ENCODE data around the gene PRDM16. TPM values are rescaled to one million over a fixed set of nuclear protein-coding genes. Genes with fewer than 3 reads are reported as not detected.
"Not testable (repeated sequence)": the region's sequence is repeated elsewhere in the genome, so short reads cannot be mapped to it uniquely, and the experiment has no call there.

PRDM16 gene
- polyA plus RNA-seq, 10 donors = 0.47 to 1.5 (median 0.92) TPM

GRCh38 chr1:3159996-3160395, 91.0 kb downstream of the PRDM16 start:
- no peak for DNase-seq

DNA sequence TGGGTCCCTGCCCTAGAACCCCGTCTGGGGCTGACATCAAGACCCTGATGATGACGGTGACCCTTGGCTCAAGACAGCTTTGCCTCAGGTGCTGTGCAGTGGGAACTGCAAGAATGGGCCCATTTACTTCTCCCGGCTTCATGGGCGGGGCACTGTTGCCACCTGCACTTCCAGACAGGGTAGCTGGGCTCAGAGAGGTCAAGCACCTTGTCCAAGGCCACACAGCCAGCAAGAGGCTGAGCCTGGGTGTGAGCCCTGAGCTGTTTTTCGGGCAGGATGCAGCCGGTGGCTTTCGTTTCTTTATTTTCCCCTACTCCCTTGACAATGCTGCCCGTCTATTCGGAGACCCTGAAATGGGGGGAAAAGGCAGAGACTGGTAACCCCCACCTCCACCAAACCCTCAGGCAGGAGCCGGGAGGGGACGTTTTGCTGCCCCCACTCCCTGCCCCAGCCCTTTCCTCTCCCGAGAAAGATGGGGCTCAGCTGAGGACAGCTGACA, 91.7 kb downstream of the PRDM16 start:
- no peak for DNase-seq

GRCh38 chr1:3161176-3161840, 92.3 kb downstream of the PRDM16 start:
- no peak for DNase-seq

- no peak for DNase-seq
Observed at GRCh38 chr1:3162322-3162882, 93.4 kb downstream of the PRDM16 start.

DNA sequence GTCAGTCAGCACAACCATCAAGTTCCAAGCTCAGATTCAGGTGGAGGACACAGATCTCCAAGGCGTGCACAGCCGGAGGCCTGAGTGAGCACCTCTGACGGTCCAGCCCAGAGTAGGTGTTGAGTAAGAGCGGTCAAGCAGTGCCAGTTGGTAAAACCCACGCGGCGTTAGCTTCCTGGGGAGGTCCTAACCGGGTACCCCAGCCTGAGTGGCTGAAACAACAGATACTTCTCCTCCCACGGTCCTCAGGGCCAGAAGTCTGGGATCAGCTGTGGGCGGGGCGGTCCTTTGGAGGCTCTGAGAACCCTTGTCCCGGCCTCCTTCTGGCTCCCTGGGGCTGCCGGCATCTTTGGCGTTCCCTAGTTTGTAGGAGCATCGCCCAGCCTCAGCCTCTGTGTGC, 94.4 kb downstream of the PRDM16 start:
- no peak for DNase-seq

- DNase-seq = no peak
Observed at GRCh38 chr1:3164671-3165070, 95.7 kb downstream of the PRDM16 start.

GRCh38 chr1:3165189-3165588, 96.2 kb downstream of the PRDM16 start:
- not testable (repeated sequence) for DNase-seq

GRCh38 chr1:3166206-3166918, 97.4 kb downstream of the PRDM16 start:
- no peak for DNase-seq

GRCh38 chr1:3167255-3167654, 98.3 kb downstream of the PRDM16 start:
- no peak for DNase-seq

DNA sequence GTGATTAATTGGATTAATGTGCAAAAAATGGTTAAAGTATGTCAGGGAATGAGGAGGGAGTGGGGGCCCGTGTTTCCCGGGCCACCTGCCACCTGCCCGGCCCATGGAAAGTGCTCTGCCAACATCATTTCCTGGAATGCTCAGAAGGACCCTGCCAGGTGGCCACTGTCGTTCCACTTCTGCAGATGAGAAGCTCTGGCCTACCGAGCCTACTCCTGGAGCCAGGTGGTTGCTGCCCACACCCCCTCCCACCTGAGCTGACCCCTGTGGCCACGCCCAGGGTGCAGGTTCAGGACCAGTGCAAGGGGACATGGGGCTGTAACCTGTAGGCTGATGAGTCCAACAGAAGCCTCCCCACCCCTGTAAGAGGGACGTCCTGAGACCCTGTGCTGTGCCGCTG, 99.7 kb downstream of the PRDM16 start:
- no peak for DNase-seq

DNA sequence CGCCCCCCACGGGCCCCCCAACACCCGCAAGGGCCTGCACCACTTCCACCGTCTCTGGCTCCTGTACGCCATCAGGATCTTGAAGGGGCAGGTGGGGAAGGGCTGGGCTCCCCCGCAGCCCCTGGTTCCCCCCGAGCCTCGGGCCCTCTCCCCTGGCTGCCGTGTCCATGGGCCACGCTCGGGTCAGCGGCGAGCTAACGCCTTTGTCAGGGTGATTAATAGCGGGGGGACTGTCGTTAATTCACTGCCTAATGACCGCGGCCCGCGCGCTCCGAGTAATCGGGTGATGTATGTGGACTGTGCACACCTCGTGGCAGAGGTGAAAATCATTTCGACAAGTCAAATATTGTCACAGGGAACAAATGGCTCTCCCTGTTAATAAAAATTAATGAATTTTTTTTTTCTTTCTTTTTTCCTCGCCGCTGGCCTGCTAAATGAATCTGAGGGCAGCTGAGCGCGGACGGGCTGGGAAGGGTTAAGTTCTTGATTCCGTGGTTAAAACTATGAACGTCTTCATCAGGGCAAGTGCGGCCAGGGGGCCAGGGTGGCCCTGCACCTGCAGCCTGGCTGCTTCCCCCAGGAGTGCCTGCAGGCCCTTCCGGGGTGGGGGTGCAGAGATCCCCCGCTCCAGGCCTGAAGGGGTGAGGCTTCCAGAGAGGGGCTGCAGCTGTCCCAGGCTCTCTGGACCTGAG, 100.8 kb downstream of the PRDM16 start:
- no peak for DNase-seq

DNA sequence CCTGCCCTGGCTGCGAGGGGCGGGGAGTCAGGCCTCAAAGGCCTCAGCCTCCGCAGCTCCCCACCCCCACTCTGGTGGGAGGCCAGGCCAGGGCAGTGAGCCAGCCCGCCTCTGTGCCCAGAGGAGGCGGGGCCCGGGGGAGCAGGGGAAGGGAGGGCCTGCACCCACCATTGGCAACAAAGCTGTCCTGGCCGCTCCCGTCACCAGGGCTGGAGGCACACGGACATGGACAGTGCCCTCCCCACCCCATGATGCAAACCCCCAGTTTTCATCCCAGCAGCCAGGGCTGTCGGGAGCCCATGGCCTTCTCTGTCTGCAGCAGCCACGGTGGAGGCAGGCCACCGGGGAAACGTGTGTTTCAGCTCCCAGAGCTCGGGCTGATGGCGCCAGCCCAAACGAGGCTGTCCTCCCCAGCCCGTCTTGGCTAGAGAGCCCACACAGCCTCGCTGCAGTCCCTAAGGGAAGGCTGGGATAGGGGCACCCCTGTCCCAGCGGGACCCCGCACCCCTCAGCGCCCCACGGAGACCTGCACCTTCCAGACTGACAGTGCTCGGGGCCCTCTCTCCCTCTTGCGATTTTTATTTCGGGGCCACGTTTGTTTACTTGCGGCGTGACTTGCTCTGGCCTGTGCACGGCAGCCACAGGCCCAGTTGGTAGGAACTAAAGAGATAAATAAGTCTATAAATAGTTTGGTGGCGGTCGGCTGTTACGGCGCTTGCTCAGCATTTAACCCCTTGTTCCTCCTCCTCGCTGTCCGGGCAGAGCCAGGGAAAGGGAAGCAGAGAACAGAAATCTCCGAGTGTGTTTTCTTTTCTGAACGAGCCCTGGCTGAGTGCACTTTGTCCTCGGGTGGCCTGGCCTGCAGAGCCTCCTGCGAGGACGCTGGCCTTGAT, 101.8 kb downstream of the PRDM16 start:
- peak; percentile 45 to 77 (median 65) for DNase-seq

- no peak for DNase-seq
Observed at GRCh38 chr1:3171761-3172160, 102.8 kb downstream of the PRDM16 start.

DNA sequence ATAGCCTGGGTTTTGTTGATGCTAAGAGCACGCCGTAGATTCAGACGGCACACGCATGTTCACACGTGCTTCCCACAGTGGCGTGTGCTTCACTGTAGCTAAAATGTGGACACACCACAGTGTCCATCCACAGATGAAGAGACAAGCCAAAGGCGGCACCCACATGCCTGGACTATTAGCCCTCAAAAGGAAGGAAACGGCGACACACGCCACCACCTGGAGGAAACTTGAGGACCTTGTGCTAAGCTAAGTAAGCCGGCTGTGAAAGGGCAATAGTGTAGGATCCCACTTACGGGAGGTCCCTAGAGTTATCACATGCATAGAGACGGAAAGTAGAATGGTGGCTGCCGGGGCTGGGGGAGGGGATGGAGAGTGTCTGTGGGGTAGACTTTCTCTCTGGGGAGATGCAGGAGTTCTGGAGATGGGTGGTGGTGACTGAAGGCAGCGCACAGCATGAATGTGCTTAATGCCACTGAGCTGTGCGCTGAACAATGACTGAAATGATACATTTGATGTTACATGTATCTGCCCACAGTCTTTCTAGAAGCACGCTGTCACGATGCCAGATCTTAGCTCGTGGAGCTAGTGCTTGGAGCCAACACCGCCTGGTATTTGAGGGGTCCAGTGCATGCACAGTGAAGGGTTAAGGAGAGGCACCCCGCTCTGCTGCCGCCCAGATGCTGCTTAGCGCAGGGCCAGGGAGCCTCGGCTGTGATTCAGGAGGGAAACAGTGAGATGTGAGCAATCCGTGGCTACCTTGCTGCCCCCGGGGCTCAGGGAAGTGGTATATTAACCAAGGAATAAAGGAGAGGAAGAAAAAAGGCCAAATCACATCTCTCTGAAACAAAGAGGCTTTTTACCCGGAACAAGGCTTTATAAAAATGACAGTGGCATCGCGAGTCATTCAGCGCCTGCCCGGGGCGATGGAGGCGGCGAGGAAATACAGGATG, 103.7 kb downstream of the PRDM16 start:
- DNase-seq = no peak

GRCh38 chr1:3173381-3173980, 104.5 kb downstream of the PRDM16 start:
- no peak for DNase-seq

GRCh38 chr1:3174487-3175247, 105.7 kb downstream of the PRDM16 start:
- DNase-seq = peak; percentile 22 to 69 (median 56)

DNA sequence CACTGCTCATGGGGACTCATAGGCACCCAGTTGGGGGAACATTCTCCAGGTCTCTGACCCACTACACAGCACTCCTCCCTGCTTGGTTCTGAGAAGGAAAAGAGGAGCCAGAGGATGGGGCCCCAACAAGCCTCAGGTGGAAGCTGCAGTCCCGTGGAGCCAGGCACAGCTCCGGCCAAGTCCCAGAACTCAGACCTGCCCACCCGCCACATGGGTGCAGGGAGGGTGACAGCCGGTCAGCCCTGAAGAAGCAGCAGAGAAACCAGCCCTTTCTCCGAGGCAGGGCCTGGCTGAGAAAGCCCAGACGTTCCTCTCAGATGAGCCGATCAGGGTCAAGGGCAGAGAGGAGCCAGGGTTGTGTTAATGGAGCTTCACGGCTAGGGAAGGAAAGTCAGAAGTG, 106.5 kb downstream of the PRDM16 start:
- no peak for DNase-seq

GRCh38 chr1:3176028-3176427, 107.0 kb downstream of the PRDM16 start:
- DNase-seq = no peak

GRCh38 chr1:3176820-3177219, 107.8 kb downstream of the PRDM16 start:
- DNase-seq = no peak
